ENCODE measurements around the gene LRCH3.

The LRCH3 gene

DNA sequence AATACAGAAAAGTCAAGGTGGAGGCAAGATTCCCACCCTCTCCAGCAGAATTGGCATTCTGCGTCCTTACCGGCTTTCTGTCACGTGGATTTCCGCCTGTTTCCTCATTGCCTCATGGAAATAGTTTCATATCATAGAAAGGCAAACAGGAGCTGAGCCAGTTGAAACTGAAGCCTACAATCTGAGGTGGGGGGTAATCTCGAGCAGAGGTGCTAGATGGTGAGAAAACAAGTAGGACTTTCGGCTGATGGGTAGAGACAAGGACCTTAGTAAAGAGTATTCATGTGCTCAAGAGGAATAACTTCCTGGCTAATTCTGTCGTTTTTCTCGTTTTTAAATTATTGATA, 39.9 kb downstream of the LRCH3 start:
- TF ChIP-seq, protein P1, sequence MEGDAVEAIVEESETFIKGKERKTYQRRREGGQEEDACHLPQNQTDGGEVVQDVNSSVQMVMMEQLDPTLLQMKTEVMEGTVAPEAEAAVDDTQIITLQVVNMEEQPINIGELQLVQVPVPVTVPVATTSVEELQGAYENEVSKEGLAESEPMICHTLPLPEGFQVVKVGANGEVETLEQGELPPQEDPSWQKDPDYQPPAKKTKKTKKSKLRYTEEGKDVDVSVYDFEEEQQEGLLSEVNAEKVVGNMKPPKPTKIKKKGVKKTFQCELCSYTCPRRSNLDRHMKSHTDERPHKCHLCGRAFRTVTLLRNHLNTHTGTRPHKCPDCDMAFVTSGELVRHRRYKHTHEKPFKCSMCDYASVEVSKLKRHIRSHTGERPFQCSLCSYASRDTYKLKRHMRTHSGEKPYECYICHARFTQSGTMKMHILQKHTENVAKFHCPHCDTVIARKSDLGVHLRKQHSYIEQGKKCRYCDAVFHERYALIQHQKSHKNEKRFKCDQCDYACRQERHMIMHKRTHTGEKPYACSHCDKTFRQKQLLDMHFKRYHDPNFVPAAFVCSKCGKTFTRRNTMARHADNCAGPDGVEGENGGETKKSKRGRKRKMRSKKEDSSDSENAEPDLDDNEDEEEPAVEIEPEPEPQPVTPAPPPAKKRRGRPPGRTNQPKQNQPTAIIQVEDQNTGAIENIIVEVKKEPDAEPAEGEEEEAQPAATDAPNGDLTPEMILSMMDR (IDR thresholded peaks at IDR 0.05) = no peak
- Histone ChIP-seq H3K27ac (no peak overlapping the region), H3K4me3 (no peak overlapping the region)
- no peak for DNase-seq (ENCODE audit: low spot score)

DNA sequence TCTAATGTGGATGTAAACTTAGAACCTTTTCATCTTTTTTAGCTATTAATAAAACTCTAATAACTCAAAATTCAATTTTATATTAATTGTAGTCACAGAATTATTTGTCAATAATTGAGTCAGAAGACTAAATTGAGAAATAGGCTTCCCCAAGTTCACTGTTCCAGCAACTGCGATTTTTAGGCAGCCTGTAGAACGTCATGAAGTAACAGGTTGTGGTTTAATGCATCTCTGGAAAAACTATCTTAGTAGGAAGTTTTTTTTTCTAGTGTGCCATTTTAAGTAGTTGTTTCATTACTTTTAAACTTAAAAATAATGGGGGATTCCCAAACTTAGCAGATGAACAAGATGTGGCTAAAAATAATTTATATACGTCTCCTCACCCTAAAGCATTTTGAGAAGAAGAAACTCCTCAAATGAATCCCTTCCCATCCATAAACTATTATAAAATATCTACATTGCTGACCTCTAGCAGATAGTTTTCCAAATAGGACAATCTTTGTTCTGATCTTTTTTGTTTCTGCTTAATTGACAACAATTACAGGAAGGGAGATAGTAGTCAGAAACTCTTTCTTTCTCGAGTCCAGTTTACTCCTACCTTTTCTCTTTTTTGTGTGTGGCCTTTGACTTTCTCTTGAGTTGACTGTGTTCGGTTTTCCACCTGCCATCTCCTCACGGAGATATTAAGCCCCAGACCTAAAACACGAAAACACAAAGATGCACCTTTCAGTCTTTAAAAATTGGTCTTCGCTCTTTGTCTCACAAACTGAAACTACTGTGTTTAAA, 43.1 kb downstream of the LRCH3 start:
- Histone ChIP-seq H3K27ac (no peak overlapping the region), H3K4me3 (no peak overlapping the region)
- DNase-seq (ENCODE audit: low spot score) = no peak
- TF ChIP-seq, protein P1 (IDR thresholded peaks at IDR 0.05) = no peak

DNA sequence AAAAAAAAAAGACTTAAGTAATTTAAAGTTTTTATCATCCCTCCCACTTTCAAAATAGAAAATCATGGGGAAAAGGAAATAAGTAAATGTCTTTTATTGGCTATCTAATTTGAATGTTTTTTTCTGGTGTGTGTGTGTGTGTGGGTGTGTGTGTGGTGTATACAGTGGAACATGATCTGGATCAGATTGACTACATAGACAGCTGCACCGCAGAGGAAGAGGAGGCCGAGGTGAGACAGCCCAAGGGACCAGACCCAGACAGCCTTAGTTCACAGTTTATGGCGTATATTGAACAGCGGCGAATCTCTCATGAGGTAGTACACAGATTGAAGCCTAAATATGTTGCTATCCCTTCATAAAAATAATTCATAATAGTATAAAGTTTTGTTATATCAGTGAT, 44.5 kb downstream of the LRCH3 start:
- H3K27ac ChIP-seq = no peak overlapping the region

DNA sequence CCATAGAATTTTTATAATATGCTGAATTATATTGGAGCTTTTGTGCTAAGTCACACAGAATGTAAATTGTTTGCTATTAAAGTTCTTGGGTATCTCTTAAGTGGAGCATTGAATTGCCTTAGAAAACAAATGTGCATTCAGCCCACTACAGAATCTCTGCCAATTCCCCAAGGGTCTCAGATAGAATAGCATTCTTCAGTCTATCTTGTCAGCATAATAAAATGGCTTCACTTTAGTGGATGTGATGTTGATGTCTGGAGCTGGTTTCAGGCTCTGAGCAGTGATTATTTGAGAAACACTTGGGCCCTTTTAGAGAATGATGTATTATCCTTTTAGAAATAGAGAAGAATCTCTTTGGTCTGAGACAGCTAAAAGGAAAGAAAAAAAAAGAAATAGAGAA, 45.2 kb downstream of the LRCH3 start:
- H3K4me3 ChIP-seq = no peak overlapping the region
- DNase-seq (ENCODE audit: low spot score) = no peak
- TF ChIP-seq, protein P1 (IDR thresholded peaks at IDR 0.05) = no peak
- no peak overlapping the region for H3K27ac ChIP-seq

More for the DNA sequence above, 44.5 kb downstream of the LRCH3 start:
- H3K4me3 ChIP-seq = no peak overlapping the region
- no peak for DNase-seq (ENCODE audit: low spot score)
- TF ChIP-seq, protein P1 (IDR thresholded peaks at IDR 0.05) = no peak

DNA sequence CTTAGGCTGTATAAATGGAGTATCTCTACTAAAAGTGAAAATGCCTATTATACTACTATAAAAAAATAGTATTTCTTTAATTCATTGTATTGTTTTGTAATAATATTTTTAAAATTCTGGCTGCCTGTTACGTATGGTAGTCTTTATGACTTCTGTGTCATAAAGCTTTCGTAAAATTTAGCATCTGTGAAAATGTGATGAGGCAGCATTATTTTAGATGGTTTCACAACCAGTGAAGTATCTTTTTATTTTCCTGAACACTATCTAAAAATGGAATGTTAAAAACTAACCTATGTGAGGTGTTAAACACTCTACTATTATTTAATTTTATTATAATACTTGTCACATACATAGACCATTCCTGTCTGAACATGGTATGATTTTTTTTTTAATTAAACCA, 46.2 kb downstream of the LRCH3 start:
- TF ChIP-seq, protein P1 (IDR thresholded peaks at IDR 0.05) = no peak
- no peak overlapping the region for H3K27ac ChIP-seq
- DNase-seq (ENCODE audit: low spot score) = no peak
- no peak overlapping the region for H3K4me3 ChIP-seq

DNA sequence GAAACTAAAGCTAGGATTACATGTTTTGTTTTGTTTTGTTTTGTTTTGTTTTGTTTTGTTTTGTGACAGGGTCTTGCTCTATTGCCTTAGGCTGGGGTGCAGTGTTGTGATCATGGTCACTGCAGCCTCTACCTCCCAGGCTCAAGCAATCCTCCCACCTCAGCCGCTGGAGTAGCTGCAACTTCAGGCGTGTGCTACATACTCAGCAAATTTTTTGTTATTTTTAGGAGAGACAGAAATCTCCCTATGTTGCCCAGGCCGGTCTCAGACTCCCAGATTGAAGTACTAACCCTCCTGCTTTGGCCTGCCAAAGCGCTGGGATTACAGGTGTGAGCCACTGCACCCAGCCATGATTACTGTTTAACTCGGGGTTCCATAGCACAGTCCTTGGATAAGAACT, 50.7 kb downstream of the LRCH3 start:
- no peak overlapping the region for H3K27ac ChIP-seq
- H3K4me3 ChIP-seq = no peak overlapping the region
- TF ChIP-seq, protein P1 (IDR thresholded peaks at IDR 0.05) = no peak
- DNase-seq (ENCODE audit: low spot score) = no peak

DNA sequence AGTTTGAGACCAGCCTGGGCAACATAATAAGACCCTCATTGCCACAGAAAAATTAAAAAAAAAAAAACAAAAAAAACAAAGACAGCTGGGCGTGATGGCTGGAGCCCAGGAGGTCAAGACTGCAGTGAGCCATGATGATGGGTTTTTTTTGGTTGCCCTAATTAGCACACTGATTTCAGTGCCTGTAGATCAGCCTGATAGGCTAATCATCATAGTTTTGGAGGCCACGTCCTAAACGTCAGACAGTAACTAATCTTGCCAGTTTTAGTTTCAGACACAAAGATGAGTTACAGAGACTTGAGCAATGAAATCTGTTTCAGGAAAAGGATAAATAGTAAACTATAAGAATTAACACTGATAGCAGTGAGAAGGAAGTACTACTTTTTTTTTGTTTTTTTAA, 55.4 kb downstream of the LRCH3 start:
- no peak overlapping the region for H3K4me3 ChIP-seq
- H3K27ac ChIP-seq = no peak overlapping the region
- TF ChIP-seq, protein P1 (IDR thresholded peaks at IDR 0.05) = no peak
- DNase-seq (ENCODE audit: low spot score) = no peak
